Osteocyte (in vitro differentiated cells): ENCODE measurements around the gene ZBTB40. TPM values are rescaled to one million over a fixed set of nuclear protein-coding genes. Genes with fewer than 3 reads are reported as not detected.

ENCODE experiments used
- DNase-seq: peaks from one replicate; pipeline ENCODE4 v3.0.0; 2021; ENCODE audit warnings: mixed read lengths; ENCODE audit not compliant: unreplicated experiment; ENCODE audit errors: extremely low spot score
- H3K27ac Mint-ChIP-seq: one replicate; pipeline ENCODE4 v1.8.0; 2021; ENCODE audit warnings: mild to moderate bottlenecking, mixed read lengths; ENCODE audit not compliant: unreplicated experiment
- H3K27me3 Mint-ChIP-seq: one replicate; pipeline ENCODE4 v1.8.0; 2021; ENCODE audit warnings: mixed read lengths; ENCODE audit not compliant: unreplicated experiment
- H3K36me3 Mint-ChIP-seq: one replicate; pipeline ENCODE4 v1.8.0; 2021; ENCODE audit warnings: mixed read lengths; ENCODE audit not compliant: unreplicated experiment
- H3K4me1 Mint-ChIP-seq: one replicate; pipeline ENCODE4 v1.8.0; 2021; ENCODE audit warnings: mixed read lengths; ENCODE audit not compliant: unreplicated experiment
- H3K4me3 Mint-ChIP-seq: one replicate; pipeline ENCODE4 v1.8.0; 2021; ENCODE audit warnings: mild to moderate bottlenecking, moderate library complexity, mixed read lengths; ENCODE audit not compliant: unreplicated experiment
- H3K9me3 Mint-ChIP-seq: one replicate; pipeline ENCODE4 v1.8.0; 2021; ENCODE audit warnings: mixed read lengths; ENCODE audit not compliant: unreplicated experiment
- total RNA-seq: library from RNA; stranded (reverse); gene quantifications from 2 replicates; pipeline ENCODE4 v1.2.1, GENCODE V29; 2021
- TF ChIP-seq, protein P1 (sequence below): fragments of 200-600 bp; sonication (generic); IDR thresholded peaks from 2 replicates; pipeline ENCODE4 v1.5.0; 2021; ENCODE audit warnings: antibody characterized with exemption, mild to moderate bottlenecking, moderate library complexity

Gene ZBTB40
- total RNA-seq, 1 donor from 2014 or later = 23.6 TPM

DNA sequence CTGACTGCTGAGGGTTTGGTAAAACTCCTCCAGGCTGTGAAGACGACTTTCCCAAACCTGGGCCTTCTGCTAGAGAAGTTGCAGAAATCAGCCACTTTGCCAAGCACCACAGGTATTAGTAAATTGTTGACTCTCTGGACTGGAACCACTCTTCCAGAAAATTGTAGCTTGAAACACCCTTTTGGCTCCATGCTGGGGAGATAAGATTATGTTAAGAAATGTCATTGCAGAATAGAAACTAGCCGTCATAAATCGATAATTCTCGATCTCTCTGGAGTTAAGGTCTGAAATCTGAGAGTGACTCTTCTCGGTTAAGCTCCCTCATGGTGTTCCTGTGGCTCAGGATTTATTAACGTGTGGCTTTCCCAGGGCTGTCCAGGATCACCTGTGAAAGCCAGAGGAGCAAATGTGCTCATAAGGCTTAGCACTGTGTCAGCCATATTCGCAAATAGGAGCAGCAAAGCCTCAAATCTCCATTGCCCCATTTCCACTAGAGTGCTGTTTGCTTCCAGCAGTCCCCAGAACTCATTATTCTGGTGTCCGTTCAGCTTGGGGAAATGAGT is 54.6 kb downstream of the ZBTB40 start:
- Mint-ChIP-seq H3K27ac (no peak overlapping the region), H3K9me3 (no peaks in the 10 kb centered on the region), H3K4me1 (peaks cover 53% of the 10 kb centered on the region), H3K27me3 (no peaks in the 10 kb centered on the region), H3K4me3 (no peak overlapping the region), H3K36me3 (peaks cover 54% of the 10 kb centered on the region)
- no peak for DNase-seq
- TF ChIP-seq, protein P1, sequence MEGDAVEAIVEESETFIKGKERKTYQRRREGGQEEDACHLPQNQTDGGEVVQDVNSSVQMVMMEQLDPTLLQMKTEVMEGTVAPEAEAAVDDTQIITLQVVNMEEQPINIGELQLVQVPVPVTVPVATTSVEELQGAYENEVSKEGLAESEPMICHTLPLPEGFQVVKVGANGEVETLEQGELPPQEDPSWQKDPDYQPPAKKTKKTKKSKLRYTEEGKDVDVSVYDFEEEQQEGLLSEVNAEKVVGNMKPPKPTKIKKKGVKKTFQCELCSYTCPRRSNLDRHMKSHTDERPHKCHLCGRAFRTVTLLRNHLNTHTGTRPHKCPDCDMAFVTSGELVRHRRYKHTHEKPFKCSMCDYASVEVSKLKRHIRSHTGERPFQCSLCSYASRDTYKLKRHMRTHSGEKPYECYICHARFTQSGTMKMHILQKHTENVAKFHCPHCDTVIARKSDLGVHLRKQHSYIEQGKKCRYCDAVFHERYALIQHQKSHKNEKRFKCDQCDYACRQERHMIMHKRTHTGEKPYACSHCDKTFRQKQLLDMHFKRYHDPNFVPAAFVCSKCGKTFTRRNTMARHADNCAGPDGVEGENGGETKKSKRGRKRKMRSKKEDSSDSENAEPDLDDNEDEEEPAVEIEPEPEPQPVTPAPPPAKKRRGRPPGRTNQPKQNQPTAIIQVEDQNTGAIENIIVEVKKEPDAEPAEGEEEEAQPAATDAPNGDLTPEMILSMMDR = no peak

DNA sequence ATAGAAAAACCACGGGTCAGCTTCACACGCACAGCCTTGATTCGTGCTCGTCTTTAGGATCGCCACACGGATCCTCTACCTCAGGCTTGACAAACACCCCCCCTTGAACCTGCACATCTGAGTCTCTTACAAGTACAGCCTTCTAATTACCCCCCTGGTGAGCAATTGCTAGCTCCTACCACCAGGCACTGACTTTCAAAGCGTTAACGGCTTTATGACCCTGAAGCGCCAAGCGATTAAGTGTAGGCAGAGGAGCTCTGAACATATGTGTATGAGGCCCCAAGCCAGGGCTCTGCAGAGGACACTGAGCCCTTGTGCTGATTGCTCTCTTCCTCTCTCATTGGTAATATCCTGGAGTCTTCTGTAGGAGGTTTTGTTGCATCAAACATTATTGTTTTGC is 55.9 kb downstream of the ZBTB40 start:
- Mint-ChIP-seq H3K9me3 (no peaks in the 10 kb centered on the region), H3K27ac (no peak overlapping the region), H3K36me3 (peaks cover 60% of the 10 kb centered on the region), H3K27me3 (no peaks in the 10 kb centered on the region), H3K4me1 (peaks cover 39% of the 10 kb centered on the region), H3K4me3 (no peak overlapping the region)
- TF ChIP-seq, protein P1 = no peak
- DNase-seq = no peak

DNA sequence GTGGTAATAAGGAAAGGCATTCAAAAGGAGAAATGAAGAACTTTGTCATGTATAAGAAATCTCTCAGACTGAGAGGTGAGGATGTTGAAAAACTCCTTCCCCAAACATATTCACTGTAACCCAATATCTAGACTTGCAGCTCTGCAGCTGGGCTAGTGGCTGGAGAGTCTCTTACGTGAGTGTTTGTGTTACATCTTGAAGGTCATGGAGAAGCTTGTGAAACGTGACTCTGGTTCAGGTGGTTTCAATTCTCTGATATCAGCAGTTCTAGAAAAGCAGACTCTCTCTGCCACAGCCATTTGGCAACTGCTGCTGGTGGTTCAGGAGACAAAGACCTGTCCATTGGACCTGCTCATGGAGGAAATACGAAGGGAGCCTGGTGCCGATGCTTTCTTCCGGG is 56.7 kb downstream of the ZBTB40 start:
- Mint-ChIP-seq H3K27me3 (no peaks in the 10 kb centered on the region), H3K4me3 (no peak overlapping the region), H3K36me3 (peaks cover 63% of the 10 kb centered on the region), H3K27ac (no peak overlapping the region), H3K9me3 (no peaks in the 10 kb centered on the region), H3K4me1 (peaks cover 33% of the 10 kb centered on the region)
- TF ChIP-seq, protein P1 = no peak
- DNase-seq = no peak

DNA sequence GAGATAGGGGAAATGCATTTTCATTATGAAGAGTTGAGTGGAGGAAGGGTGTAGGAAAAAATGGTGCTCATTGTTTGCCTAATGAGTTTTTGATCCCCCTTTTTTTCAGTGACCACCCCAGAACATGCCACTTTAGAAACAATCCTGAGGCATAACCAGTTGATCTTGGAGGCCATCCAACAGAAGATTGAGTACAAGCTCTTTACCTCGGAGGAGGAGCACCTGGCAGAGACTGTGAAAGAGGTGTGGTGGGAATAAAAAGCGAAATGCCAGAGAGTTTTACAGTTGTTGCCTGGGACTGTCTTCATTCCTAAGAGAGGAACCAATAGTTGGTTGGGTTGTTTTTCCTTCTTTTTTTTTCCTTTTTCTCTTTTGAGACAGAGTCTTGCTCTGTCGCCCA is 57.3 kb downstream of the ZBTB40 start:
- no peaks in the 10 kb centered on the region for H3K27me3 Mint-ChIP-seq
- no peak for DNase-seq
- peaks cover 27% of the 10 kb centered on the region for H3K4me1 Mint-ChIP-seq
- TF ChIP-seq, protein P1 = no peak
- H3K9me3 Mint-ChIP-seq = no peaks in the 10 kb centered on the region
- no peak overlapping the region for H3K27ac Mint-ChIP-seq
- H3K36me3 Mint-ChIP-seq = peaks cover 68% of the 10 kb centered on the region
- H3K4me3 Mint-ChIP-seq = no peak overlapping the region

DNA sequence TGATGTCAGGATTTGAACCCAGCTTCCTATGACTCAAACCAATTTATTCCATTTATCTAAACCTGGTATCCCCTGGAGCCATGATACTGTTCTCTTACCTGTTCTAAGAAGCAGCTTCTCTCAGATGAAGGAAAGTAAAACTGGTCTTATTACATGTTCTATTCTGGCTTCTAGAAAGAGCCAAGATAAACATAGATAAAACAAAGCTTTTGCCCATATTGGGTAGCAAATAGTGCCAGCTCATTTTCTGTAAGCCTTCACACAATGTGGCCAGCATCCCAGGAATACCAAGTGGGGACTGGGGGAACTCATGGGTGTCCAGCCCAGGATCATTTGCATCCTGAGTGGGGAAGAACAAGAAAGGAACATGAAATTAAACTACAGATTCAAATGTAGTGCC is 58.2 kb downstream of the ZBTB40 start:
- H3K4me1 Mint-ChIP-seq = peaks cover 20% of the 10 kb centered on the region
- TF ChIP-seq, protein P1 = no peak
- no peak for DNase-seq
- H3K36me3 Mint-ChIP-seq = peaks cover 74% of the 10 kb centered on the region
- no peaks in the 10 kb centered on the region for H3K27me3 Mint-ChIP-seq
- no peak overlapping the region for H3K4me3 Mint-ChIP-seq
- H3K9me3 Mint-ChIP-seq = no peaks in the 10 kb centered on the region
- no peak overlapping the region for H3K27ac Mint-ChIP-seq
